BLaER1 (cell line): ENCODE results near the gene COL18A1.

Source experiments
- H3K27ac ChIP-seq: shearing (Covaris generic); formaldehyde crosslinking; 2 replicates; pipeline ENCODE4 v1.8.1; 2022
- H3K27me3 ChIP-seq: shearing (Covaris generic); formaldehyde crosslinking; 2 replicates; pipeline ENCODE4 v1.8.1; 2022
- H3K36me3 ChIP-seq: shearing (Covaris generic); formaldehyde crosslinking; 2 replicates; pipeline ENCODE4 v1.8.1; 2022
- H3K4me1 ChIP-seq: shearing (Covaris generic); formaldehyde crosslinking; 2 replicates; pipeline ENCODE4 v1.8.1; 2022
- H3K4me2 ChIP-seq: shearing (Covaris generic); formaldehyde crosslinking; 2 replicates; pipeline ENCODE4 v1.8.1; 2022
- H3K4me3 ChIP-seq: shearing (Covaris generic); formaldehyde crosslinking; 2 replicates; pipeline ENCODE4 v1.8.1; 2022
- H3K9ac ChIP-seq: shearing (Covaris generic); formaldehyde crosslinking; 2 replicates; pipeline ENCODE4 v1.8.1; 2022
- H3K9me3 ChIP-seq: shearing (Covaris generic); formaldehyde crosslinking; 2 replicates; pipeline ENCODE4 v1.8.1; 2022
- H4K20me1 ChIP-seq: shearing (Covaris generic); formaldehyde crosslinking; 2 replicates; pipeline ENCODE4 v1.8.1; 2022
- Cebpa-rat ChIP-seq: shearing (Covaris generic); IDR thresholded peaks from 2 replicates; pipeline ENCODE4 v1.8.1; 2022

COL18A1 gene

GRCh38 chr21:45412491-45412890, 7.5 kb downstream of the COL18A1 start:
- Histone ChIP-seq H3K4me2 (peak overlapping the region; percentile 30; the same call in 1 of the 2 replicates), H3K27me3 (peaks cover 56% of the 10 kb centered on the region), H3K36me3 (no peaks in the 10 kb centered on the region), H3K4me1 (peaks cover 21% of the 10 kb centered on the region), H3K9me3 (no peaks in the 10 kb centered on the region), H3K27ac (no peak overlapping the region), H3K9ac (no peak overlapping the region), H3K4me3 (no peak overlapping the region), H4K20me1 (peaks cover 20% of the 10 kb centered on the region; the same call in 1 of the 2 replicates)
- no peak for TF ChIP-seq Cebpa-rat

GRCh38 chr21:45412909-45413611, 8.1 kb downstream of the COL18A1 start:
- Histone ChIP-seq H3K27me3 (peaks cover 50% of the 10 kb centered on the region), H3K4me1 (peaks cover 21% of the 10 kb centered on the region), H3K9ac (no peak overlapping the region), H3K27ac (no peak overlapping the region), H3K4me2 (peak overlapping the region; percentile 30; the same call in 1 of the 2 replicates), H3K9me3 (no peaks in the 10 kb centered on the region), H4K20me1 (peaks cover 14% of the 10 kb centered on the region; the same call in 1 of the 2 replicates), H3K36me3 (no peaks in the 10 kb centered on the region), H3K4me3 (no peak overlapping the region)
- TF ChIP-seq Cebpa-rat = no peak

GRCh38 chr21:45413922-45414321, 9.0 kb downstream of the COL18A1 start:
- Histone ChIP-seq H3K9ac (no peak overlapping the region), H3K4me3 (no peak overlapping the region), H3K4me2 (no peak overlapping the region), H4K20me1 (0 out of 2 replicates have a peak, but pooled peaks cover 10% of the 10 kb centered on the region), H3K4me1 (peaks cover 21% of the 10 kb centered on the region), H3K36me3 (no peaks in the 10 kb centered on the region), H3K9me3 (no peaks in the 10 kb centered on the region), H3K27ac (no peak overlapping the region), H3K27me3 (peaks cover 41% of the 10 kb centered on the region)
- TF ChIP-seq Cebpa-rat = no peak

GRCh38 chr21:45414396-45415187, 9.6 kb downstream of the COL18A1 start:
- no peak overlapping the region for H3K4me3 ChIP-seq
- H3K4me1 ChIP-seq = peaks cover 17% of the 10 kb centered on the region
- no peak overlapping the region for H3K4me2 ChIP-seq
- H4K20me1 ChIP-seq = 0 out of 2 replicates have a peak, but pooled peaks cover 3% of the 10 kb centered on the region
- H3K27me3 ChIP-seq = peaks cover 35% of the 10 kb centered on the region
- H3K9me3 ChIP-seq = no peaks in the 10 kb centered on the region
- no peaks in the 10 kb centered on the region for H3K36me3 ChIP-seq
- no peak overlapping the region for H3K9ac ChIP-seq
- no peak for TF ChIP-seq Cebpa-rat
- H3K27ac ChIP-seq = no peak overlapping the region

- Histone ChIP-seq H3K36me3 (no peaks in the 10 kb centered on the region), H3K4me2 (no peak overlapping the region), H4K20me1 (no peaks in the 10 kb centered on the region), H3K9ac (no peak overlapping the region), H3K27me3 (peaks cover 27% of the 10 kb centered on the region), H3K9me3 (no peaks in the 10 kb centered on the region), H3K4me1 (peaks cover 14% of the 10 kb centered on the region), H3K4me3 (no peak overlapping the region), H3K27ac (no peak overlapping the region)
- TF ChIP-seq Cebpa-rat = no peak
Observed at GRCh38 chr21:45415188-45415942, 10.4 kb downstream of the COL18A1 start.

GRCh38 chr21:45415943-45416611, 11.1 kb downstream of the COL18A1 start:
- Histone ChIP-seq H3K9me3 (no peaks in the 10 kb centered on the region), H3K36me3 (no peaks in the 10 kb centered on the region), H3K4me3 (no peak overlapping the region), H3K9ac (no peak overlapping the region), H3K4me1 (peaks cover 20% of the 10 kb centered on the region), H3K4me2 (no peak overlapping the region), H3K27ac (no peak overlapping the region), H4K20me1 (no peaks in the 10 kb centered on the region), H3K27me3 (peaks cover 20% of the 10 kb centered on the region)
- TF ChIP-seq Cebpa-rat = no peak

- Histone ChIP-seq H4K20me1 (no peaks in the 10 kb centered on the region), H3K27me3 (peaks cover 17% of the 10 kb centered on the region; the same call in 1 of the 2 replicates), H3K4me1 (peaks cover 26% of the 10 kb centered on the region), H3K27ac (no peak overlapping the region), H3K4me3 (no peak overlapping the region), H3K4me2 (no peak overlapping the region), H3K9ac (no peak overlapping the region), H3K9me3 (no peaks in the 10 kb centered on the region), H3K36me3 (no peaks in the 10 kb centered on the region)
- no peak for TF ChIP-seq Cebpa-rat
Observed at GRCh38 chr21:45416620-45417019, 11.7 kb downstream of the COL18A1 start.

GRCh38 chr21:45417256-45417950, 12.4 kb downstream of the COL18A1 start:
- H3K9me3 ChIP-seq = no peaks in the 10 kb centered on the region
- no peak for TF ChIP-seq Cebpa-rat
- H4K20me1 ChIP-seq = no peaks in the 10 kb centered on the region
- H3K36me3 ChIP-seq = no peaks in the 10 kb centered on the region
- peaks cover 17% of the 10 kb centered on the region; the same call in 1 of the 2 replicates for H3K27me3 ChIP-seq
- H3K4me2 ChIP-seq = no peak overlapping the region
- no peak overlapping the region for H3K9ac ChIP-seq
- no peak overlapping the region for H3K27ac ChIP-seq
- peaks cover 26% of the 10 kb centered on the region for H3K4me1 ChIP-seq
- H3K4me3 ChIP-seq = no peak overlapping the region

GRCh38 chr21:45417951-45418300, 13.0 kb downstream of the COL18A1 start:
- TF ChIP-seq Cebpa-rat = no peak
- H3K9me3 ChIP-seq = no peaks in the 10 kb centered on the region
- no peak overlapping the region for H3K27ac ChIP-seq
- peaks cover 22% of the 10 kb centered on the region for H3K4me1 ChIP-seq
- no peak overlapping the region for H3K4me3 ChIP-seq
- H3K9ac ChIP-seq = no peak overlapping the region
- H3K27me3 ChIP-seq = peaks cover 16% of the 10 kb centered on the region; the same call in 1 of the 2 replicates
- no peaks in the 10 kb centered on the region for H4K20me1 ChIP-seq
- no peaks in the 10 kb centered on the region for H3K36me3 ChIP-seq
- no peak overlapping the region for H3K4me2 ChIP-seq
